Liver (tissue), 9 donors: Measurements from ENCODE around the gene ANKRD1. TPM values are rescaled to one million over a fixed set of nuclear protein-coding genes. Genes with fewer than 3 reads are reported as not detected.

Experiments
- DNase-seq: peaks from one replicate; pipeline ENCODE4 v3.0.0-alpha.2; 2017; ENCODE audit warnings: low spot score
- H3K27ac ChIP-seq, 2 donors: one replicate each; pipeline ENCODE4 v1.7.0; 2013; ENCODE audit warnings: inconsistent platforms in 2 of 2, low read length in 2 of 2, control low read depth in 1 of 2, low read depth in 1 of 2, mild to moderate bottlenecking in 1 of 2
- H3K27me3 ChIP-seq, 4 donors: one replicate each; pipeline versions ENCODE4 v1.6.1 to v1.7.0; 2013; ENCODE audit warnings: low read length in 3 of 4, inconsistent platforms in 1 of 4, mild to moderate bottlenecking in 1 of 4, moderate library complexity in 1 of 4; ENCODE audit not compliant: control insufficient read depth in 4 of 4, insufficient read depth in 4 of 4
- H3K36me3 ChIP-seq, 4 donors: one replicate each; pipeline versions ENCODE4 v1.6.1 to v1.7.0; 2013; ENCODE audit warnings: low read length in 3 of 4, mild to moderate bottlenecking in 3 of 4, low read depth in 1 of 4, moderate library complexity in 1 of 4; ENCODE audit not compliant: control insufficient read depth in 4 of 4, insufficient read depth in 3 of 4
- H3K4me1 ChIP-seq, 4 donors: one replicate each; pipeline versions ENCODE4 v1.6.1 to v1.7.0; 2013; ENCODE audit warnings: low read length in 3 of 4, mild to moderate bottlenecking in 3 of 4, moderate library complexity in 1 of 4; ENCODE audit not compliant: control insufficient read depth in 4 of 4, insufficient read depth in 4 of 4
- H3K4me3 ChIP-seq, 3 donors: one replicate each; pipeline versions ENCODE4 v1.6.1 to v1.7.0; 2013; ENCODE audit warnings: low read length in 3 of 3, control low read depth in 1 of 3, low read depth in 1 of 3, mild to moderate bottlenecking in 1 of 3
- H3K9ac ChIP-seq, 2 donors: one replicate each; pipeline ENCODE4 v1.7.0; 2013; ENCODE audit warnings: low read length in 2 of 2, mild to moderate bottlenecking in 2 of 2, moderate library complexity in 2 of 2, control low read depth in 1 of 2, low read depth in 1 of 2
- H3K9me3 ChIP-seq, 4 donors: one replicate each; pipeline versions ENCODE4 v1.6.1 to v1.7.0; 2013; ENCODE audit warnings: low read length in 3 of 4; ENCODE audit not compliant: control insufficient read depth in 4 of 4
- ATF3 ChIP-seq: IDR thresholded peaks from 2 replicates; pipeline ENCODE4 v1.6.1; 2016; ENCODE audit warnings: antibody characterized with exemption
- CTCF ChIP-seq: fragments of 150-350 bp; IDR thresholded peaks from 2 replicates; pipeline ENCODE4 v1.5.1; 2017; ENCODE audit warnings: improper control_type of control experiment, low read depth, low read length; ENCODE audit not compliant: missing input control
- EGR1 ChIP-seq, 2 donors: IDR thresholded peaks; 2 replicates each; pipeline ENCODE4 v1.6.1; 2016 to 2018; ENCODE audit warnings: antibody characterized with exemption in 2 of 2, low read depth in 2 of 2
- FOXA2 ChIP-seq: IDR thresholded peaks from 2 replicates; pipeline ENCODE4 v1.6.1; 2016; ENCODE audit warnings: antibody characterized with exemption
- GABPA ChIP-seq, 2 donors: IDR thresholded peaks in 1 of 2; conservative IDR thresholded peaks in 1 of 2; 2 replicates each; pipeline ENCODE4 v1.6.1; 2016; ENCODE audit warnings: antibody characterized with exemption in 2 of 2, mild to moderate bottlenecking in 1 of 2, moderate library complexity in 1 of 2
- HNF4A ChIP-seq, 2 donors: conservative IDR thresholded peaks; 2 replicates each; pipeline ENCODE4 v1.6.1; 2016; ENCODE audit warnings: antibody characterized with exemption in 2 of 2, mild to moderate bottlenecking in 2 of 2
- HNF4G ChIP-seq: IDR thresholded peaks from 2 replicates; pipeline ENCODE4 v1.6.1; 2016; ENCODE audit warnings: antibody characterized with exemption
- MAX ChIP-seq: IDR thresholded peaks from 2 replicates; pipeline ENCODE4 v1.6.1; 2016; ENCODE audit warnings: antibody characterized with exemption
- NR2F2 ChIP-seq: IDR thresholded peaks from 2 replicates; pipeline ENCODE4 v1.6.1; 2016; ENCODE audit warnings: antibody characterized with exemption
- RAD21 ChIP-seq, 2 donors: IDR thresholded peaks; 2 replicates each; pipeline ENCODE4 v1.6.1; 2016; ENCODE audit warnings: antibody characterized with exemption in 2 of 2, mild to moderate bottlenecking in 2 of 2
- REST ChIP-seq: IDR thresholded peaks from 2 replicates; pipeline ENCODE4 v1.6.1; 2016; ENCODE audit warnings: antibody characterized with exemption, mild to moderate bottlenecking
- RXRA ChIP-seq, 2 donors: IDR thresholded peaks; 2 replicates each; pipeline ENCODE4 v1.6.1; 2017 to 2018; ENCODE audit warnings: antibody characterized with exemption in 2 of 2, mild to moderate bottlenecking in 1 of 2
- SP1 ChIP-seq: IDR thresholded peaks from 2 replicates; pipeline ENCODE4 v1.6.1; 2018; ENCODE audit warnings: antibody characterized with exemption, mild to moderate bottlenecking
- YY1 ChIP-seq: IDR thresholded peaks from 2 replicates; pipeline ENCODE4 v1.6.1; 2016; ENCODE audit warnings: antibody characterized with exemption, mild to moderate bottlenecking
- ZBTB33 ChIP-seq: IDR thresholded peaks from 2 replicates; pipeline ENCODE4 v1.6.1; 2016; ENCODE audit warnings: antibody characterized with exemption
- WGBS: extraction: QIAGEN DNeasy Blood & Tissue Kit; methylation state at CpG from one replicate; pipeline ENCODE4 v1.1.7; 2013; 5-methylcytosine and 5-hydroxymethylcytosine counted together
- polyA plus RNA-seq, 2 donors: library from polyadenylated mRNA; stranded (reverse) in 1 of 2; unstranded in 1 of 2; fragments of 200-250 nt in 1 of 2; fragments of >200 nt in 1 of 2; fragmentation: Nextera tagmentation in 1 of 2; extraction: Ambion mirVana in 1 of 2; gene quantifications; one replicate each; pipeline versions ENCODE4 v1.2.1 to v1.2.3, GENCODE V29; 2013 to 2015
- total RNA-seq, 2 donors: library from RNA; depleted of rRNA; stranded (reverse); fragments of >200 nt; gene quantifications; one replicate each; pipeline ENCODE4 v1.2.3, GENCODE V29; 2014
- donor health status: healthy.
- donor health status: healthy.
- donor health status: healthy.
- donor health status: healthy.
- donor health status: healthy.

ANKRD1 gene
- total and polyA plus RNA-seq, 4 donors: 0.16 to 0.25 TPM; not detected in 2

- Histone ChIP-seq H3K9ac (no peak overlapping the region), H3K36me3 (no peaks in the 10 kb centered on the region), H3K27ac (no peak overlapping the region), H3K9me3 (no peaks in the 10 kb centered on the region), H3K27me3 (no peaks in the 10 kb centered on the region), H3K4me1 (no peaks in the 10 kb centered on the region), H3K4me3 (no peak overlapping the region)
- DNase-seq: no peak
- TF ChIP-seq HNF4A (conservative IDR thresholded peaks at IDR 0.05) (no peak), EGR1 (IDR thresholded peaks at IDR 0.05; ENCODE audit: low read depth in 2 of 2) (no peak), MAX (no peak), HNF4G (no peak), CTCF (no peak), RAD21 (IDR thresholded peaks at IDR 0.05) (no peak), YY1 (no peak), ATF3 (no peak), ZBTB33 (no peak), GABPA (IDR thresholded peaks at IDR 0.05 in 1 of 2, conservative IDR thresholded peaks at IDR 0.05 in 1 of 2) (no peak), REST (no peak), RXRA (IDR thresholded peaks at IDR 0.05) (no peak), FOXA2 (no peak)
- WGBS: 90% methylated on average over 6 of the region's 6 CpGs
Observed at GRCh38 chr10:90939648-90940047, 18.8 kb upstream of the ANKRD1 start.

- no peaks in the 10 kb centered on the region for H3K27me3 ChIP-seq
- H3K36me3 ChIP-seq: no peaks in the 10 kb centered on the region
- H3K4me1 ChIP-seq: no peaks in the 10 kb centered on the region
- no peak for DNase-seq
- H3K4me3 ChIP-seq: no peak overlapping the region
- H3K27ac ChIP-seq: no peak overlapping the region
- WGBS: 76% methylated on average over 1 of the region's 1 CpG
- no peaks in the 10 kb centered on the region for H3K9me3 ChIP-seq
- H3K9ac ChIP-seq: no peak overlapping the region
- TF ChIP-seq EGR1 (IDR thresholded peaks at IDR 0.05; ENCODE audit: low read depth in 2 of 2) (no peak), RXRA (IDR thresholded peaks at IDR 0.05) (no peak), CTCF (no peak), NR2F2 (no peak), FOXA2 (no peak), ATF3 (no peak), RAD21 (IDR thresholded peaks at IDR 0.05) (no peak), MAX (no peak), REST (no peak), SP1 (no peak), HNF4A (conservative IDR thresholded peaks at IDR 0.05) (no peak), GABPA (IDR thresholded peaks at IDR 0.05 in 1 of 2, conservative IDR thresholded peaks at IDR 0.05 in 1 of 2) (no peak)
Observed at GRCh38 chr10:90939116-90939515, 18.2 kb upstream of the ANKRD1 start.
